HG03575 (cell line): ENCODE data around the gene PPIL4.
"Not testable (repeated sequence)": the region's sequence is repeated elsewhere in the genome, so short reads cannot be mapped to it uniquely, and the experiment has no call there.

Source experiments
- ATAC-seq: cut with Tn5 transposase; IDR thresholded peaks from one replicate; pipeline ENCODE4 v1.9.1; 2021; ENCODE audit not compliant: unreplicated experiment, insufficient number of reproducible peaks, low FRiP score; ENCODE audit errors: extremely low read depth

PPIL4 gene

DNA sequence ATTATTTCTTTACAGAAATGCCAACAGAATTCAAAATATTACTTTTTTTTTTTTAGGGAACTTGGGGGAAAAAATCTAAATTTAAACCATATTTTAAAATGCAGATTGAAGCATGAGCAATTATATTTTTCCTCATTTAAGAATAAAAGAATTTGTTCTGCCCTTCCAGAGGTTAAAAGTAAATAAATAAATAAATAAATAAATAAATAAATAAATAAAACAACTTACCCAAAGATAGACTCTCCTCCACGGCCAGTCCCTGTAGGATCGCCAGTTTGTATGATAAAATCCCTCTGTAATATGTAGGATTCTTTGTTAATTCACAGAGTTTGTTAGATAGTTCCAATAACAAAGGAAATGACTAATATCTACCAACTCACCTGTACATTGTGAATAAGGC is 4.7 kb downstream of the PPIL4 start:
- ATAC-seq: no peak

DNA sequence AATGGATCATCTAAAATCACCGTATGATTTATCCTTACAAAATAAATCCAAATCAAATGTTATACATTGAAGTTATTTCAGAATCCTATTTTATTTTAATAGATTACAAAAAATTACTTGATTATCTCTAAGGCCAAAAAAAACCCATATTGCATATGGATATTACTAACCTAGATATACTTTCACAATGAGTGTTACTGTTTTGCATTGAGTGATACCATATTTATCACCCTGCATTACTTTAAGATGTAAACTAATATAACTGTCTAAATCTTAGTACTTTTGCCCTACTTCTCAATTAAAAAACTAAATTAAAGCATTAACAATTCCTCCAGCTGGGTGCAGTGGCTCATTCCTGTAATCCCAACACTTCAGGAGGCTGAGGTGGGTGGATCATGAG is 11.1 kb downstream of the PPIL4 start:
- ATAC-seq: no peak

DNA sequence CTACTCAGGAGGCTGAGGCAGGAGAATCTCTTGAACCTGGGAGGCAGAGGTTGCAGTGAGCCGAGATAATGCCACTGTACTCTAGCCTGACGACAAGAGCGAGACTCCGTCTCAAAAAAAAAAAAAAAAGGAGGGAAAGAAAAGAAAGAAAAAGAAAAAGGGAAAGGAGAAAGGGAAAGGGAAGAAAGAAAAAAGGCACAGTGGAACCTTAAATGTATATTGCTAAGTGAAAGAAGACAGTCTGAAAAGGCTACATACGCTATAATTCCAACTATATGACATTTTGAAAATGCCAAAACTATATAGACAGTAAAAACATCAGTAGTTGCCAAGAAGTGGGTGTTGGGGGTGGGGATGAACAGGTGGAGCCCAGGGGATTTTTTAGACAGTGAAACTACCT is 16.2 kb downstream of the PPIL4 start:
- ATAC-seq: no peak

DNA sequence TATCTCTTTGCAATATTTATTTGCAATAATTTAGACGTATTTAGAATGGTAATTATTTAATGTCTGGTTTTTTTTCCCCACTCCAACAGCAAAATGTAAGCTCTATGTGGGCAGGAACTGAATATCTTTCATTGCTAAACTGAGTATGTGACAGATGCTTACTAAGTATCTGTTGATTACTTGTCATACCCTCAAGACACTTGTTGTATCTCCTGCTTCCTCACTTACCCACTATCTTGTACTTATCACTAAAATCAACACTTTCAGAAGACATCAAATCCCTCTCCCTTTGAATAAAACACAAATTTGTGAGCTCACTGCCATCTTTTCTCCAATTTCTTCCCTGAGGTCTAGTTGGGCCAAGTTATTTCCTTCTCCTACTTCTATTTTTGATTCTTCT is 30.3 kb downstream of the PPIL4 start:
- no peak for ATAC-seq

DNA sequence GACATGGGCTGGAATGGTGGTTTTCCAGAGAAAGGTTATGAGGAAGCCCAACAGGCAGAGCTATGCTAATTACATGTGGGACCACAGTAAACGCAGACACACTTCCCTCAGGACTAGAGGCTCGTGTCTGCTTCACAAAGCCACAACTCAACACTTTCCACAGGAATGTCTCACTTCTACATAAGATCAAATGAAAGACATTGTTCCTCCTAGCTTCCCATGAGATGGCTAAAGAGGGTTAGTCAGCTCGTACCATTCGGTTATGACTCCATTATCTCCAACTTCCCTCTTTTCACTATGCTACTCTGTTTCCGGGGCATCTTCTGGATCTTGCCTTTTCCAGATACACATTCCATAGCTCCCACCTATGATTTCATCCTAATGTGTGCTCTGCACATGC is 31.9 kb downstream of the PPIL4 start:
- no peak for ATAC-seq

DNA sequence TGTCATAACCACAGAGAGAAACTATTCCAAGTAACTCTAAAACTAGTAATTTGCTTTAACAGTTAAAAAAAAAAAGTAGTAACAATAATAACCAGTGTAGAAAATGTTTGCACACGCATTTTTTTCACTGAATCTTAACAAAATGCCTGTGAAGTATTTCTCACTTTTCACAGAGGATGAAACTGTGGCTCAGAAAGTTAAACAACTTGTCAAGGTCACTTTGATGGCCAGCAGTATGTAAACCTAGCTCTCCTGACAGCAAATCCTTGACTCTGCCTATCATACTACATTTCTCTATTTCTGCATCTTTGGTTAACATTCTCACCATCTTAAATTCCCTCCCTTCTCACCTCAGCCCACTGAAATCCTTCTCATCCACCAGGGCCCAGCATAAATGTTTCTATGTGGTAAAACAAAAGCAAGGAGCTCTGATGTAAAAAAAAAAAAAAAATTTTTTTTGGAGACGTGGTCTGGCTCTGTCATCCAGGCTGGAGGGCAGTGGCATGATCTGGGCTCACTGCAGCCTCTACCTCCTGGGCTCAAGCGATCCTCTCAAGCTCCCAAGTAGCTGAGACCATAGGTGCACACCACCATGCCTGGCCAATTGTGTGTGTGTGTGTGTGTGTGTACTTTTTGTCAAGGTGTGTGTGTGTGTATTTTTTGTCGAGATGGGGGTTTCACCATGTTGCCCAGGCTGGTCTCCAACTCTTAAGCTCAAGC is 34.9 kb downstream of the PPIL4 start:
- no peak for ATAC-seq

DNA sequence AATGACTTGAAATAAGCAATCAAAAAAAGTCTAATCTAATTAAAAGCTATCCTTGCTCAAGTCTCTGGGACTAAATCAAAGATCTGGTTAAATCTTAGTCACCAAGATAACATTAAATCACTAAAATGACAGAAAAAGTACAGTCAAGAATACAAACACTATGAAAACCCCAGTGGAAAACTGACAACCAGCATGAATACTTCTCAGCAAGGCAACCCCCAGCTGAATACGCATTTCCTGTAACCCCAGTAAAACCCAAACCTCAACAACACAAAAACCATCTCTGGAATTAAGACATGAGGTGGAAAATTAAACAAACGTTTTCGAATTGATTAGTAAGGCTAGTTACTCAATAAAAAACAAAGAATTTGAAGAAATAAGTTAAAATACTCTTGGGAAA is 37.4 kb downstream of the PPIL4 start:
- no peak for ATAC-seq

DNA sequence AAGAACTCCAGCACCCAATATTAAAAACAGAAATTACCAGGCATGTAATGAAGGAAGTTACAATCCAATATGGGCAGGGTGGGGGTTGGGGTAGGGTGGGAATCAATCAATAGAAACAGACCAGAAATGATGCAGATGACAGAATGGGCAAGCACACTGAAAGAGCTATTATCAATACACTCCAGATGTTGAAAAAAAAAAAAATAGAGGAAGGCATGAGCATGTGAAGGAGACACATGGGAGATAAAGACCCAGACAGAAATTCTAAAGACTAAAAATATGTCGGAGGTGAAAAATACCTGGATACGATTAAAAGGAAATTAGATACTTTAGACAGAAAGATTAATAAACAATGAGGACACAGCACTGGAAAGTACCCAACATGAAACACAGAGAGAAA is 42.0 kb downstream of the PPIL4 start:
- no peak for ATAC-seq

DNA sequence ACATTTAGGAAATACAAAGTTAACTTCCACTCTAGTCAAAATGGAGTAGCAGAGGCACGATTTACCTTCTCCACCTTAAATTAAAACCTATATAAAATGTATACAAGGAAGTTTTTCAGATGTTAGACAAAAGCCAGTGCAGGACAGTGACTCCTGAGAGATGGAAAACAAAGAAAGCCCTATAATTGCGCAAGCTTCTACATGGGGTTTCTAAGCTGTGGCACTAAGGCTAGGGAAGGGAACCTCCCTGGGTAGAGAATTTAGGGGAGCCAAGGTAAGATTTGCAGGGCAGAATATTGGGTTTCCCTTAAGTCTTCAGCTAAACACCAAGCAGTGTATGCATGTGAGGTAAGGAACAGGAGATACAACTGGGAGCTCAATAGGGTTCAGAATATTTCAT is 42.6 kb downstream of the PPIL4 start:
- no peak for ATAC-seq

DNA sequence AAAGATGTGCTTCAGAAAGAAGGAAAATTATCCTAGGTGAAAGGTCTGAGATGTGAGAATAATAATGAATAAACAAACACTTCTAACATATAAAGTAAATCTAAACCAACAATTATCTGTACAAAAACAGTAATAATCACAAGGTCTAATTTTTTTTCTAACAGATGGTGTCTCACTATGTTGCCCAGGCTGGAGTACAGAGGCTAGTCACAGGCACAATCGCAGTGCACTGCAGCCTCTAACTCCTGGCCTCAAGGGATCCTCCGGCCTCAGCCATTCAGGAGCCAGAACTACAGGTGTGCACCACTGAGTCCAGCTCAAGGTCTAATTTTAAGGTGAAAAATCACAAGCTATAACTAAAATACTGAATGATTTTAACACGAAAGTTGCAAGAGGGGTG is 44.1 kb downstream of the PPIL4 start:
- no peak for ATAC-seq

DNA sequence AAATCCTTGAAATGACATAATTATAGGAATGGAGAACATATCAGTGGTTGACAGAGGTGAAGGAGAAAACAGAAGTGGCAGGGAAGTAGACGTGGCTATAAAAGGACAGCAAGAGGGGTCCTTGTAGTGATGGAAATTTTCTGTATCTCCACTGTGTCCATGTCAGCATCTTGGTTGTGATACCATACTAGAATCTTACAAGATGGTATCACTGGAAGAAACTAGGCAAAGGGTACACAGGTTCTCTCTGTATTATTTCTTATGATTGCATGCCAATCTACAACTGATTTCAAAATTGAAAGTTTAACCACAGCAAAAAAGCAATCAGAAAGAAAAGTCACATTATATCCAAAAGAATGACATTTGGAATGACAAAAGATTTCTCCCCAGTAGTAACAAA is 44.6 kb downstream of the PPIL4 start:
- ATAC-seq: no peak

DNA sequence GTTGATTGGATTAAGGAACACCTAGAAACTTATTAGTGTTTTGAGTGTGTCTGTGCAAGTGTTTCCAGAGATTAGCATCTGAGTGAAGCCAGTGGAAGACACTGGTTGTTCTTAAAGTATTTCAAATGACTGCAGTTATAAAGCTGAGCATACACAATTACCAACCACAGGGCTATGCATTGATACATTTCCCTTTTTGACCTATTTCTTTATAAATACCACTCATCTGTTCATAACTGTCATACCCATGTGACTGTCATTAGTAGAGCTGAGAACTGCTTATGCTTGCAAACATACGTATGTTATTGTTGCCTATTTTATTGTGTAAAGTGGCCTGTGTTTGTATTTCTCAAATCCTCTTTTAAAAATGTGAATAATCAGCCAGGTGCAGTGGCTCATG is 45.7 kb downstream of the PPIL4 start:
- ATAC-seq: no peak

DNA sequence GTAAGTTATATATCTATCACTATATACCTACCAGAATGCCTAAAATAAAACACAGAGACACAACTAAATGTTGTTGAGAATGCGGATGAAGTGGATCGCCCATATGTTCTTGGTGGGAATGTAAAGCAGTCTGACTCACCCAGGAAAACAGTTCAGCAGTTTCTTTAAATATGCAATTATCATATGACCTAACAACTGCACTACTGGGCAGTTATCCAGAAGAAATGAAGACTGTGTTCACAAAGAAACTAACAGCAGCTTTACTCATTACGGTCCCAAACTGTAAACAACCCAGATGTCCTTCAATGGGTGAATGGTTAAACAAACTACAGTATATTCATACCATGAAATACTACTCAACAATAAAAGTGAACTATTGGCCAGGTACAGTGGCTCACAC is 46.8 kb downstream of the PPIL4 start:
- no peak for ATAC-seq

DNA sequence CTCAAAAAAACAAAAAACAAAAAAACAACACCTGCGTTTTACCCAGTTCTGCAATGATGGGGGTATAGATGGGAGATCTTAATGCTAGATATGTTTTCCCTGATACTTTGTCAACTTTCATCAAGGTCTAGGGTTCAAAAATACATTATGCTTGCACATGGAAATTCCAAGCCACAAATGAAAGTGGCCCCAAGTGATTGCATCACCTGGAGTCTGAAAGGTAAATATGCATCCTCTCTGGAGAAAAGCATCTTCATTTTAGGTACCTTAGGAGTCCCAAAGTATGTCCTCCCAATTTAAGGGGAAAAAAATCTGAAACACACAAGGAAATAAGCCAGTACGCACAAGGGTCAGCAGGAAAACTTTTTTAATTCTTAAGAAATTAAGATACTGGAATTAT is 48.5 kb downstream of the PPIL4 start:
- ATAC-seq: no peak

DNA sequence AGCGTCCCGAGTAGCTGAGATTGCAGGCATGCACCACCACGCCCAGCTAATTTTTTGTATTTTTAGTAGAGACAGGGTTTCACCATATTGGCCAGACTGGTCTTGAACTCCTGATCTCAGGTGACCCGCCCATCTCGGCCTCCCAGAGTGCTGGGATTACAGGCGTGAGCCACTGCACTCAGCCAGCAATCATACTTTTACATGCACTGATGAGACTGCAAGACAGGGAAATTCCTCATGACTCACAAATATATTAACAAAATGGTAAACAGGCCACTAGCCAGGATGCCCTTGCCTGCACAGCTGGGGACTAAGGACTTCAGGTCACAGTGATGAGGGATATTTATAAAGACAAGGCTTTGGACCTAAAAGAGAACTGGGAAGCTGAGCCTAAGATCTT is 49.2 kb downstream of the PPIL4 start:
- not testable (repeated sequence) for ATAC-seq

DNA sequence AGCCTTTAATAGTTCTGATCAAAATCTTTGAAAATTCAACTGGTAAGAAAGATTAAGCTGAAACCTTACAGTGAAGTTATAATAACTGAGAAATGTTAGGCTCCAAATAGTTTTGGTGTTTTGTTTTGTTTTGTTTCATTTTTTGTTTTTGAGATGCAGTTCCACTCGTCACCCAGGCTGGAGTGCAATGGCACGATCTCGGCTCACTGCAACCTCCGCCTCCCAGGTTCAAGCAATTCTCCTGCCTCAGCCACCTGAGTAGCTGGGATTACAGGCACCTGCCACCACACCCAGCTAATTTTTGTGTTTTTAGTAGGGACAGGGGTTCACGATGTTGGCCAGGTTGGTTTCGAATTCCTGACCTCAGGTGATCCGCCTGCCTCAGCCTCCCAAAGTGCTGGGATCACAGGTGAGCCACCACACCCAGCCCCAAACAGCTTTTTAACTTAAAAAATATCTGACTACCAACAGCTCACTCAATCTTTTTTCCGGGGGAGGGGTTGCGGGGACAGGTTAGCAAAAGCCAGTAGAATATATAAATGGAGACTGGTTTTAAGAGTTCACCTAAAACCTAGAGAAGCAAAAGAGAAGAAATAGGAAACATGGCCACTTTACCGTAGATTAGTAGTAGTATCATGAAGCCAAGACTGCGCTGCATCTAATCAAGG is 50.4 kb downstream of the PPIL4 start:
- not testable (repeated sequence) for ATAC-seq

DNA sequence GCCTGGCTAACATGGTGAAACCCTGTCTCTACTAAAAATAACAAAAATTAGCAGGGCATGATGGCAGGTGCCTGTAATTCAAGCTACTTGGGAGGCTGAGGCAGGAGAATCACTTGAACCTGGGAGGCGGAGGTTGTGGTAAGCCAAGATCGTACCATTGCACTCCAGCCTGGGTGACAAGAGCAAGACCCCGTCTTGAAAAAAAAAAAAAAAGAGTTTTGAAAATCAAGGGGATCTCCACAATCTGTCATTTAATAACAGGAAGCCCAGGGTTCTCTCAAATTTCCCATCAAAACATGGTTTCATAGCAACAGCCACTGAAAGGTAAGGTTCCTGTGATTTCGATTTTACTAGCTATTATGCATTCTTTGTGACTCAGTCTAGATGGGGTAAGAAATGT is 51.0 kb downstream of the PPIL4 start:
- not testable (repeated sequence) for ATAC-seq

DNA sequence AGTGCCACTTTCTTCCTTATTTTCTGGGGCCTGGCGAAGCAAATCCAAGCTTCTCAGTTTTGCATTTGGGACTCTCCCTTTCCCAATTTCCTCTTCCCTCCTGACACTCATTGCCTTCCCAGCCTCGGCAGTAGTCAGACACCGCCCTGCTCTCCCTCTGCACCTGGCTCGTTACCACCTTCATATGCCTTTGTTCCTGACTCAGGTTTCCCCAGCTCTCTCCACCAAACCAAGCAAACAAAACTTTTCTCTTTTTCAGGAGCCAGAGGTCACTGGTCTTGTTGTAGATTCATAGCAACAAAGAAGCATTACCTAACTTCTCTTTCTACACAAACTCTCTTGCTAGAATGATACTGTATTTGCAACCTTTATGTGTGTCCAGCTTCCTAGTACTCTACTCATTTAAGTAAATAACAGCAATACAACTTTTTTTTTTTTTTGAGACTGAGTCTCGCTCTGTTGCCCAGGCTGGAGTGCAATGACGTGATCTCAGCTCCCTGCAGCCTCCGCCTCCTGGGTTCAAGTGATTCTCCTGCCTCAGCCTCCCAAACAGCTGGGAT is 52.0 kb downstream of the PPIL4 start:
- no peak for ATAC-seq

DNA sequence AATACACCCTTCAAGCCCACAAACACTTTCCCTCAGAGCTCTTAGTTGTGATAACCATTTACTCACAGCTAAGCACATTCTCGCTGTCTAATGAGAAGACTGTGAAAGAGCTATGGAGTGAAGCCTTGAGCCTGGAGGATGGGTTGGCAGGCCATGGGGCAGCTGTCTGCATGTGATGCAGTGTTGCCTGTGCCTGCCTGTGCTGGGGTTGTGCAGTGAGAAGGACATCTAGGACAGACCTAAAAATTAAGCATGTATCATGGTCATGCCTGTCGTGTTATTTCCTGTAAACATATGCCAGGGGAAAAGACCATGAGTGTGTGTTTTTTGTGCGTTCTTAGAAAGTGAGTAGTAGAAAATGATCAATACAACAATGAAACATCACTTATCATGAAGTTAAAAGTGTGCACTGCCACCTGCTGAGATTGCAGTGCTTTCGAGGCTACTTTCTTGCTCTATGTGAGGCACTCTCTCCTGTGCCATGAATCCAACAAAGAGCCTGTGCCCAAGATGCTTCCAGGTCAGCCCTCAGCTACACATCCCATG is 53.0 kb downstream of the PPIL4 start:
- ATAC-seq: no peak

DNA sequence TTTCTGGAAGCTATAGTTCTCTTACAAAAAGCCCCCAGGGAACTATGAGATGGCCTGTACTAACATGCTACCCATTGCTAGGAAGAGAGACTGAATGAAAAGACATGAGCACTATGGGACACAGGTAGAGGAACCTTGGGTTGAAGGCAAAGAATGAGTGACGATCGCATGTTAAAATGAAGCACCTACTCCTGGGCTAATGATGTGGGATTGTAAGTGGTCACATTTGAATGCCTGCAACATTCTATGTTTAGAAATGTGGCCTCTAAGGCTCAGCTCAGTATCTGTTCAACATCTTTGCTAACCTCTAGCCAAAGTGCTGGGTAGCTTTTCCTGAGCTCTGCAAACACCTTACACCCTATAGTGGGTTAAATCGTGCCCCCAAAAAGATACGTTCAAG is 55.9 kb downstream of the PPIL4 start:
- ATAC-seq: no peak
